ENCODE data around the gene FZD1. TPM values are rescaled to one million over a fixed set of nuclear protein-coding genes. Genes with fewer than 3 reads are reported as not detected.

Gene FZD1
- polyA plus RNA-seq (2013, experiment 1 of 4), result 19.3 TPM
- polyA plus RNA-seq (2013, experiment 2 of 4), result 17.4 TPM
- 11.5 TPM for polyA plus RNA-seq (2013, experiment 3 of 4)
- 13.4 TPM for polyA plus RNA-seq (2013, experiment 4 of 4)

GRCh38 chr7:91264046-91264923 is at the start of gene FZD1:
Gene FZD1 (plus strand): TSS chr7:91264433. CDS start chr7:91264881, 448 bp downstream.
- Histone ChIP-seq H3K4me1 (ENCODE audit: control insufficient read depth, insufficient read depth, low read length) (peaks cover 11% of the 10 kb centered on the region), H3K27ac (ENCODE audit: insufficient read depth, low read depth, low read length, poor library complexity, severe bottlenecking) (peak within 1 kb of the TSS; percentile 77), H3K36me3 (ENCODE audit: control insufficient read depth, insufficient read depth, low read length) (no peaks in the 10 kb centered on the region), H3K4me3 (ENCODE audit: insufficient read depth, low read depth, low read length) (peak within 1 kb of the TSS; percentile 68), H3K27me3 (ENCODE audit: control insufficient read depth, insufficient read depth, low read length, poor library complexity, severe bottlenecking) (peaks cover 54% of the 10 kb centered on the region), H3K9me3 (ENCODE audit: control insufficient read depth, low read length) (no peaks in the 10 kb centered on the region)
- WGBS, 2 experiments, result 0% methylated on average over 90 of the region's 90 CpGs

- Histone ChIP-seq H3K4me1 (ENCODE audit: control insufficient read depth, insufficient read depth, low read length) (peaks cover 8% of the 10 kb centered on the region), H3K36me3 (ENCODE audit: control insufficient read depth, insufficient read depth, low read length) (no peaks in the 10 kb centered on the region), H3K27ac (ENCODE audit: insufficient read depth, low read depth, low read length, poor library complexity, severe bottlenecking) (no peak overlapping the region), H3K4me3 (ENCODE audit: insufficient read depth, low read depth, low read length) (no peak overlapping the region), H3K9me3 (ENCODE audit: control insufficient read depth, low read length) (no peaks in the 10 kb centered on the region), H3K27me3 (ENCODE audit: control insufficient read depth, insufficient read depth, low read length, poor library complexity, severe bottlenecking) (no peaks in the 10 kb centered on the region)
- WGBS, 2 experiments, result 91 to 100% methylated on average over 1 to 2 of the region's 2 CpGs
These were observed 37.8 kb upstream of the FZD1 start for GRCh38 chr7:91226411-91226810.

GRCh38 chr7:91228327-91228726 is 35.9 kb upstream of the FZD1 start:
- Histone ChIP-seq H3K9me3 (ENCODE audit: control insufficient read depth, low read length) (no peaks in the 10 kb centered on the region), H3K4me1 (ENCODE audit: control insufficient read depth, insufficient read depth, low read length) (peaks cover 8% of the 10 kb centered on the region), H3K27me3 (ENCODE audit: control insufficient read depth, insufficient read depth, low read length, poor library complexity, severe bottlenecking) (no peaks in the 10 kb centered on the region), H3K36me3 (ENCODE audit: control insufficient read depth, insufficient read depth, low read length) (no peaks in the 10 kb centered on the region), H3K4me3 (ENCODE audit: insufficient read depth, low read depth, low read length) (no peak overlapping the region), H3K27ac (ENCODE audit: insufficient read depth, low read depth, low read length, poor library complexity, severe bottlenecking) (no peak overlapping the region)
- WGBS, 2 experiments, result 90 to 100% methylated on average over 2 of the region's 2 CpGs

- Histone ChIP-seq H3K36me3 (ENCODE audit: control insufficient read depth, insufficient read depth, low read length) (no peaks in the 10 kb centered on the region), H3K27ac (ENCODE audit: insufficient read depth, low read depth, low read length, poor library complexity, severe bottlenecking) (no peak overlapping the region), H3K27me3 (ENCODE audit: control insufficient read depth, insufficient read depth, low read length, poor library complexity, severe bottlenecking) (no peaks in the 10 kb centered on the region), H3K4me1 (ENCODE audit: control insufficient read depth, insufficient read depth, low read length) (peaks cover 8% of the 10 kb centered on the region), H3K9me3 (ENCODE audit: control insufficient read depth, low read length) (no peaks in the 10 kb centered on the region), H3K4me3 (ENCODE audit: insufficient read depth, low read depth, low read length) (no peak overlapping the region)
- WGBS, 2 experiments, result 73 to 76% methylated on average over 2 of the region's 2 CpGs
These were observed 35.2 kb upstream of the FZD1 start for GRCh38 chr7:91228927-91229558.

GRCh38 chr7:91230100-91230499 is 34.1 kb upstream of the FZD1 start:
- no peak overlapping the region for H3K4me3 ChIP-seq (ENCODE audit: insufficient read depth, low read depth, low read length)
- no peaks in the 10 kb centered on the region for H3K9me3 ChIP-seq (ENCODE audit: control insufficient read depth, low read length)
- H3K27me3 ChIP-seq (ENCODE audit: control insufficient read depth, insufficient read depth, low read length, poor library complexity, severe bottlenecking), result no peaks in the 10 kb centered on the region
- no peaks in the 10 kb centered on the region for H3K36me3 ChIP-seq (ENCODE audit: control insufficient read depth, insufficient read depth, low read length)
- WGBS, 2 experiments, result 88 to 91% methylated on average over 2 of the region's 2 CpGs
- peaks cover 8% of the 10 kb centered on the region for H3K4me1 ChIP-seq (ENCODE audit: control insufficient read depth, insufficient read depth, low read length)
- no peak overlapping the region for H3K27ac ChIP-seq (ENCODE audit: insufficient read depth, low read depth, low read length, poor library complexity, severe bottlenecking)

- peaks cover 8% of the 10 kb centered on the region for H3K4me1 ChIP-seq (ENCODE audit: control insufficient read depth, insufficient read depth, low read length)
- H3K27me3 ChIP-seq (ENCODE audit: control insufficient read depth, insufficient read depth, low read length, poor library complexity, severe bottlenecking), result no peaks in the 10 kb centered on the region
- no peaks in the 10 kb centered on the region for H3K9me3 ChIP-seq (ENCODE audit: control insufficient read depth, low read length)
- H3K36me3 ChIP-seq (ENCODE audit: control insufficient read depth, insufficient read depth, low read length), result no peaks in the 10 kb centered on the region
- no peak overlapping the region for H3K27ac ChIP-seq (ENCODE audit: insufficient read depth, low read depth, low read length, poor library complexity, severe bottlenecking)
- WGBS, 2 experiments, result 91 to 94% methylated on average over 3 of the region's 3 CpGs
- no peak overlapping the region for H3K4me3 ChIP-seq (ENCODE audit: insufficient read depth, low read depth, low read length)
These were observed 33.7 kb upstream of the FZD1 start for GRCh38 chr7:91230503-91230902.

GRCh38 chr7:91233212-91233611 is 31.0 kb upstream of the FZD1 start:
- Histone ChIP-seq H3K9me3 (ENCODE audit: control insufficient read depth, low read length) (no peaks in the 10 kb centered on the region), H3K4me3 (ENCODE audit: insufficient read depth, low read depth, low read length) (no peak overlapping the region), H3K27ac (ENCODE audit: insufficient read depth, low read depth, low read length, poor library complexity, severe bottlenecking) (no peak overlapping the region), H3K27me3 (ENCODE audit: control insufficient read depth, insufficient read depth, low read length, poor library complexity, severe bottlenecking) (no peaks in the 10 kb centered on the region), H3K4me1 (ENCODE audit: control insufficient read depth, insufficient read depth, low read length) (peaks cover 8% of the 10 kb centered on the region), H3K36me3 (ENCODE audit: control insufficient read depth, insufficient read depth, low read length) (no peaks in the 10 kb centered on the region)
- 91 to 94% methylated on average over 8 of the region's 8 CpGs for WGBS, 2 experiments

GRCh38 chr7:91235211-91235832 is 28.9 kb upstream of the FZD1 start:
- Histone ChIP-seq H3K27me3 (ENCODE audit: control insufficient read depth, insufficient read depth, low read length, poor library complexity, severe bottlenecking) (no peaks in the 10 kb centered on the region), H3K36me3 (ENCODE audit: control insufficient read depth, insufficient read depth, low read length) (no peaks in the 10 kb centered on the region), H3K27ac (ENCODE audit: insufficient read depth, low read depth, low read length, poor library complexity, severe bottlenecking) (no peak overlapping the region), H3K9me3 (ENCODE audit: control insufficient read depth, low read length) (no peaks in the 10 kb centered on the region), H3K4me1 (ENCODE audit: control insufficient read depth, insufficient read depth, low read length) (no peaks in the 10 kb centered on the region), H3K4me3 (ENCODE audit: insufficient read depth, low read depth, low read length) (no peak overlapping the region)
- WGBS, 2 experiments, result 96 to 97% methylated on average over 6 of the region's 6 CpGs

GRCh38 chr7:91239171-91239604 is 25.0 kb upstream of the FZD1 start:
- no peak overlapping the region for H3K27ac ChIP-seq (ENCODE audit: insufficient read depth, low read depth, low read length, poor library complexity, severe bottlenecking)
- no peaks in the 10 kb centered on the region for H3K36me3 ChIP-seq (ENCODE audit: control insufficient read depth, insufficient read depth, low read length)
- WGBS, 2 experiments, result 90 to 95% methylated on average over 2 of the region's 2 CpGs
- no peaks in the 10 kb centered on the region for H3K9me3 ChIP-seq (ENCODE audit: control insufficient read depth, low read length)
- H3K4me3 ChIP-seq (ENCODE audit: insufficient read depth, low read depth, low read length), result no peak overlapping the region
- H3K4me1 ChIP-seq (ENCODE audit: control insufficient read depth, insufficient read depth, low read length), result no peaks in the 10 kb centered on the region
- H3K27me3 ChIP-seq (ENCODE audit: control insufficient read depth, insufficient read depth, low read length, poor library complexity, severe bottlenecking), result no peaks in the 10 kb centered on the region

- Histone ChIP-seq H3K27me3 (ENCODE audit: control insufficient read depth, insufficient read depth, low read length, poor library complexity, severe bottlenecking) (no peaks in the 10 kb centered on the region), H3K36me3 (ENCODE audit: control insufficient read depth, insufficient read depth, low read length) (no peaks in the 10 kb centered on the region), H3K9me3 (ENCODE audit: control insufficient read depth, low read length) (no peaks in the 10 kb centered on the region), H3K4me1 (ENCODE audit: control insufficient read depth, insufficient read depth, low read length) (no peaks in the 10 kb centered on the region), H3K4me3 (ENCODE audit: insufficient read depth, low read depth, low read length) (no peak overlapping the region), H3K27ac (ENCODE audit: insufficient read depth, low read depth, low read length, poor library complexity, severe bottlenecking) (no peak overlapping the region)
- WGBS, 2 experiments, result 95 to 100% methylated on average over 1 of the region's 1 CpG
These were observed 24.5 kb upstream of the FZD1 start for GRCh38 chr7:91239772-91240171.
